ENCODE data around the gene VPS50.

The VPS50 gene

DNA sequence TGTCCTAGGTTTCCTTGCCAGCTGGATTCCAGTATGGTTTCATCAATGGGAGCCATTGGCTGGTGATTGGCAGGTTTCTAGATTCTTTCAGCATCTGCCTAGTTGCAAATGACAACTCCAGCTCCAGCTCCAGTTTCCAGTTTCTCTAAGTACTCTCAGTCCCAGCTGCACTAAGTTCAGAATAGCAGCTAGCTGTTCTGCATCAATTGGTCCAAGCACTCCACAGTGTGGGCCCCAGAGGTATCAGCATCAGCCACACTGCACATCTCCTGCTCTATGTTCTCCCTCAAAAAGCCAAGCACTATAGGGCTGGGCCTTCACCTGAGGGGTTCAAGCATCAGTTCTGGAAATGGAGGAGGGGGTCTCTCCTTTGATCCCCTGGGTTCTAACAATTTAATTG is 143.4 kb downstream of the VPS50 start:
- H3K27ac ChIP-seq = no peak overlapping the region
- TF ChIP-seq, protein P1, sequence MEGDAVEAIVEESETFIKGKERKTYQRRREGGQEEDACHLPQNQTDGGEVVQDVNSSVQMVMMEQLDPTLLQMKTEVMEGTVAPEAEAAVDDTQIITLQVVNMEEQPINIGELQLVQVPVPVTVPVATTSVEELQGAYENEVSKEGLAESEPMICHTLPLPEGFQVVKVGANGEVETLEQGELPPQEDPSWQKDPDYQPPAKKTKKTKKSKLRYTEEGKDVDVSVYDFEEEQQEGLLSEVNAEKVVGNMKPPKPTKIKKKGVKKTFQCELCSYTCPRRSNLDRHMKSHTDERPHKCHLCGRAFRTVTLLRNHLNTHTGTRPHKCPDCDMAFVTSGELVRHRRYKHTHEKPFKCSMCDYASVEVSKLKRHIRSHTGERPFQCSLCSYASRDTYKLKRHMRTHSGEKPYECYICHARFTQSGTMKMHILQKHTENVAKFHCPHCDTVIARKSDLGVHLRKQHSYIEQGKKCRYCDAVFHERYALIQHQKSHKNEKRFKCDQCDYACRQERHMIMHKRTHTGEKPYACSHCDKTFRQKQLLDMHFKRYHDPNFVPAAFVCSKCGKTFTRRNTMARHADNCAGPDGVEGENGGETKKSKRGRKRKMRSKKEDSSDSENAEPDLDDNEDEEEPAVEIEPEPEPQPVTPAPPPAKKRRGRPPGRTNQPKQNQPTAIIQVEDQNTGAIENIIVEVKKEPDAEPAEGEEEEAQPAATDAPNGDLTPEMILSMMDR (conservative IDR thresholded peaks at IDR 0.05) = no peak

DNA sequence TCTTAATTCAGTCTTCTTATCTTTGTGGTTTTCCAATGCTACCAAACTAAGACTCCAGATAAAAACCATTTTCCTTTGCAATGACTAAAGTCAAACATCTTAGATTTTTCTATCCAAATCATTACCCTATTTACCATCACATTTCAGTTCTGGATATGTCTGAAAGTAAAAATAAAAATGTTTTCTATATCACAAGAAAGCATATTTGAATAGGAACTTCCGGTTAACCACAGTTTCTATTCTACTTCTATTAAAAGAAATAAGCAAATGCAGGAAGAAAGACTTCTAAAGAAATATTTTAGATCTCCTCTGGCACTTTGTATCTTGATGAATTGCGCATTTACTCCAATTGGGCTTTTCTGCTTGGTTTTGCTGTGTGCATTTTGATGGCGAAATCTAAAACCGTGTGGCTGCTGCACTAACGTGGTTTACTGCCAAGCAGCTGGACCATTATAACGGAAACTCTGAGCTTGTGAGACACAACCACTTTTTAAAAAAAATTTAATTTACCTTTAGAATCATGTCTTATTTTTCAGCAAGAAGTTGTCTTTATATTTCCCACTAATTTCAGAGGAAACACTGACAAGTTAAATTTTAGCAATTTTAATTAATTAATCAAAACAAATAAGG is 146.1 kb downstream of the VPS50 start:
- TF ChIP-seq, protein P1 (conservative IDR thresholded peaks at IDR 0.05) = no peak
- no peak overlapping the region for H3K27ac ChIP-seq

DNA sequence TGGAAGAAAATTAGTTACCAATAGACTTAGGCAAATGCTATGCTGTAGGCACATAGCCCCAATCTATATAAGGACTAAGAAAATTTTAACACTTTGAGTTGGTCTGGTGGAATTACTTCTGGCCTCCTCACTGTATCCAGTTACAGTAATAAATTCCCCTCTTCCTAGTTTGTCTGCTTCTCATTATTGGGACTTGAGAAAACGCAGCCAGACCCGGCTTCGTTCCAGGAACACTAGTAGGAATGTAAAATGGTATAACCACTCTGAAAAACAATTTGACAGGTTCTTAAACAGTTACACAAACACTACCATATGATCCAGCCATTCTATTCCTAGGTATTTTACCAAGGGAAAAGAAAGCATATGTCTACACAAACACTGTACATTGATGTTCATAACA is 150.2 kb downstream of the VPS50 start:
- TF ChIP-seq, protein P1 (conservative IDR thresholded peaks at IDR 0.05) = no peak
- H3K27ac ChIP-seq = no peak overlapping the region

DNA sequence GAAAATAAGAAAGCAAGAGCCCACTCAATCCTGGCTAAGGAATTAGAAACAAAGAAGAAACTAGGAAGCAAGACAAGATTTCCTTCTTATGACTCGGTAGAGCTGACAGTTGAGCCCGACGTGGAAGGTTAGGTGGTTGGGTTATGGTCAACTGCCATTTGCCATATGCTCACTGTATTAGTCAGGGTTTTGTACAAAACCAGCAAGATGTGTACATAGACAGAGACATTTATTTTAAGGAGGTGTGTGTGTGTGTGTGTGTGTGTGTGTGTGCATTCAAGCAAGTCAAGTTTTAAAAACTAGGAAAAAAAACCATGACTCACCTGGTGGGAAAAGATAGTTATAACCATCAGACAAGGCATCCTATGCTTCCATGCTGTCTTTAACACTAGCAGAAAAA is 158.5 kb downstream of the VPS50 start:
- TF ChIP-seq, protein P1 (conservative IDR thresholded peaks at IDR 0.05) = no peak
- no peak overlapping the region for H3K27ac ChIP-seq

DNA sequence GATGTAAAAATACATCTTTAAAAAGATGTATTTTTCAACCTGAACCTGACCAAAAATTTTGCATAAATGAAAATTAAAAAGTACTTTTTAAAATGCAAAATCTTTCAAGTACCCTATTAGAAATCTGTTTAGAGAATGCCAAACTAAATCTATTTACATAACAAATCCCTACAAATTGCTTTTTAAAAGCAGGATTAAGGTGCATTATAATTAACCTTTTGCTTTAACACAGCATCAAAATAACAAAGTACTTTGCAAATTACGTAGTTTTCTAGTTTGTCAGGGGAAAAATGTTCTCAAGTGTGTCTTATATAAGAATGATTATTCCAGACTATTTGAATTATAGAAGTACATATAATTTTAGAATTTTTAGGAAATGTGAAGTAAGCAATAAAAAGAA is 160.8 kb downstream of the VPS50 start:
- TF ChIP-seq, protein P1 (conservative IDR thresholded peaks at IDR 0.05) = no peak
- H3K27ac ChIP-seq = no peak overlapping the region

DNA sequence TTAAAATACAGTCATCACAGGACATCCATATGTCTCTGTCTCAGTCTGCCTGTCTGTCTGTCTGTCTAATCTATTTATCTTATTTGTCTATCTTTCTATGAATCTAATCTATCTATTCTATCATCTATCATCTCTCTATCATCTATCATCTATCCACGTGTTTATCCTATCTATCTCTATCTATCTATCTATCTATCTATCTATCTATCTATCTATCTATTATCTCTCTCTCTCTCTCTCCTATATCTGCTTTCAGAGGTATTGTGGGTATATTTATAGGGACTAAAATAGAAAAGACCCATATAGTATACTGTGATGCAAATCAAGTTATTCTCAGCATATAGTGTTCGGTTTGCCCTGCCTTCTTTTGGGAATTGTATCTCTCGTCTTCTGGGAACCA is 167.5 kb downstream of the VPS50 start:
- TF ChIP-seq, protein P1 (conservative IDR thresholded peaks at IDR 0.05) = no peak
- no peak overlapping the region for H3K27ac ChIP-seq

DNA sequence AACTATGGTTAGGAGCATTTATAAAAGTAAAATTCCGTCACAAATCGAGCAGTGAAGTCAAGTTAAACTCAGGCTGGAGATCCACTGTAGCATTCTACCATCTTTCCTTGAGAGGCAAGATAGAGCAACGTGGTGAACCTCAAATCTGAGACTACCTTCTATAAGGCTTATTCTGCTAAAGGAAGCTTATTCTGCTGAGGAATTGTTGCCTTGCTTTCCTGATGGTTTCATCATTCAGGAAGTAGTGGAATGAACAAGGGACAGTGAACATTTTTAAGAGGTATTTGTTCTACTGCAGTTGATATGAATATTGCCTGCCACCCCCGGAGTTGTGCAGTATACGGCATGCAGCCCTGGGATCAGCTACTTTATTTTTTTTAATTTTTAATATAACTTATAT is 170.8 kb downstream of the VPS50 start:
- no peak overlapping the region for H3K27ac ChIP-seq
- TF ChIP-seq, protein P1 (conservative IDR thresholded peaks at IDR 0.05) = no peak

Measured in VCaP (cell line).